Measurements from ENCODE around the gene CFAP46. TPM values are rescaled to one million over a fixed set of nuclear protein-coding genes. Genes with fewer than 3 reads are reported as not detected.
"Not testable (repeated sequence)": the region's sequence is repeated elsewhere in the genome, so short reads cannot be mapped to it uniquely, and the experiment has no call there.

The CFAP46 gene
- total RNA-seq, 1 donor from 2014 or later = 1.6 TPM

- no peak overlapping the region for H3K4me2 ChIP-seq
- Mint-ChIP-seq H3K27me3 (ENCODE audit: insufficient read depth, low read depth) (peaks cover 19% of the 10 kb centered on the region), H3K4me3 (no peak overlapping the region), H3K9me3 (peaks cover 4% of the 10 kb centered on the region), H3K4me1 (peaks cover 20% of the 10 kb centered on the region), H3K27ac (no peak overlapping the region), H3K36me3 (no peaks in the 10 kb centered on the region)
- H3K36me3 ChIP-seq = no peaks in the 10 kb centered on the region
- no peaks in the 10 kb centered on the region for H3K79me2 ChIP-seq (ENCODE audit: low read depth)
- H3F3A ChIP-seq (ENCODE audit: low read depth) = no peaks in the 10 kb centered on the region
- no peak overlapping the region for H3K9ac ChIP-seq
- H3K27ac ChIP-seq = no peak overlapping the region
- no peaks in the 10 kb centered on the region for H3K9me3 ChIP-seq (ENCODE audit: low read depth)
- no peak overlapping the region for H2AFZ ChIP-seq (replicated peaks)
- H4K20me1 ChIP-seq (ENCODE audit: low read depth) = no peaks in the 10 kb centered on the region
- H3K4me1 ChIP-seq = peaks cover 4% of the 10 kb centered on the region
- no peak for TF ChIP-seq EZH2 (IDR thresholded peaks at IDR 0.05)
- TF ChIP-seq EZH2phosphoT487 (IDR thresholded peaks at IDR 0.05) = no peak
- no peak for TF ChIP-seq CTCF (IDR thresholded peaks at IDR 0.05)
- peaks cover 17% of the 10 kb centered on the region for H3K27me3 ChIP-seq
- no peak overlapping the region for H3K4me3 ChIP-seq
- no peak for DNase-seq (ENCODE audit: low spot score)
Measured at GRCh38 chr10:132965411-132966057, 23.2 kb upstream of the CFAP46 start.

GRCh38 chr10:132964707-132965410, 22.5 kb upstream of the CFAP46 start:
- H4K20me1 ChIP-seq (ENCODE audit: low read depth); H2AFZ ChIP-seq (replicated peaks); H3K9me3 ChIP-seq (ENCODE audit: low read depth); H3K4me1 ChIP-seq; H3K9me3 Mint-ChIP-seq; H3K4me2 ChIP-seq; H3K4me3 Mint-ChIP-seq; H3K27ac ChIP-seq; H3K9ac ChIP-seq; H3K4me3 ChIP-seq; H3K36me3 Mint-ChIP-seq; H3K36me3 ChIP-seq; DNase-seq (ENCODE audit: low spot score); H3F3A ChIP-seq (ENCODE audit: low read depth); H3K79me2 ChIP-seq (ENCODE audit: low read depth); H3K27ac Mint-ChIP-seq: not testable (repeated sequence)
- H3K4me1 Mint-ChIP-seq = peaks cover 20% of the 10 kb centered on the region
- H3K27me3 ChIP-seq = peaks cover 17% of the 10 kb centered on the region
- H3K27me3 Mint-ChIP-seq (ENCODE audit: insufficient read depth, low read depth) = peaks cover 19% of the 10 kb centered on the region

GRCh38 chr10:132964231-132964630, 21.9 kb upstream of the CFAP46 start:
- Histone ChIP-seq H3K4me2 (no peak overlapping the region), H3K27ac (no peak overlapping the region), H3K9me3 (ENCODE audit: low read depth) (no peaks in the 10 kb centered on the region), H3F3A (ENCODE audit: low read depth) (no peaks in the 10 kb centered on the region), H4K20me1 (ENCODE audit: low read depth) (no peaks in the 10 kb centered on the region), H3K9ac (no peak overlapping the region), H3K36me3 (no peaks in the 10 kb centered on the region), H3K27me3 (peaks cover 17% of the 10 kb centered on the region), H2AFZ (replicated peaks) (no peak overlapping the region), H3K4me1 (peaks cover 4% of the 10 kb centered on the region), H3K79me2 (ENCODE audit: low read depth) (no peaks in the 10 kb centered on the region), H3K4me3 (no peak overlapping the region)
- no peak for TF ChIP-seq EZH2phosphoT487 (IDR thresholded peaks at IDR 0.05)
- peaks cover 20% of the 10 kb centered on the region for H3K4me1 Mint-ChIP-seq
- DNase-seq (ENCODE audit: low spot score) = no peak
- no peaks in the 10 kb centered on the region for H3K9me3 Mint-ChIP-seq
- no peak overlapping the region for H3K4me3 Mint-ChIP-seq
- no peaks in the 10 kb centered on the region for H3K36me3 Mint-ChIP-seq
- peaks cover 19% of the 10 kb centered on the region for H3K27me3 Mint-ChIP-seq (ENCODE audit: insufficient read depth, low read depth)
- H3K27ac Mint-ChIP-seq = no peak overlapping the region

- no peaks in the 10 kb centered on the region for H3K79me2 ChIP-seq (ENCODE audit: low read depth)
- DNase-seq (ENCODE audit: low spot score) = no peak
- H4K20me1 ChIP-seq (ENCODE audit: low read depth) = no peaks in the 10 kb centered on the region
- H3K27ac Mint-ChIP-seq = no peak overlapping the region
- no peak overlapping the region for H3K4me3 Mint-ChIP-seq
- H3K4me1 Mint-ChIP-seq = peaks cover 21% of the 10 kb centered on the region
- no peak overlapping the region for H3K4me3 ChIP-seq
- no peaks in the 10 kb centered on the region for H3K9me3 Mint-ChIP-seq
- no peaks in the 10 kb centered on the region for H3F3A ChIP-seq (ENCODE audit: low read depth)
- TF ChIP-seq EZH2phosphoT487 (IDR thresholded peaks at IDR 0.05) = no peak
- no peak for TF ChIP-seq EZH2 (IDR thresholded peaks at IDR 0.05)
- no peak for TF ChIP-seq CTCF (IDR thresholded peaks at IDR 0.05)
- no peaks in the 10 kb centered on the region for H3K36me3 Mint-ChIP-seq
- H3K4me1 ChIP-seq = peaks cover 4% of the 10 kb centered on the region
- H2AFZ ChIP-seq (replicated peaks) = no peak overlapping the region
- H3K9ac ChIP-seq = no peak overlapping the region
- H3K4me2 ChIP-seq = no peak overlapping the region
- H3K27me3 Mint-ChIP-seq (ENCODE audit: insufficient read depth, low read depth) = peaks cover 21% of the 10 kb centered on the region
- H3K36me3 ChIP-seq = no peaks in the 10 kb centered on the region
- no peak overlapping the region for H3K27ac ChIP-seq
- H3K9me3 ChIP-seq (ENCODE audit: low read depth) = no peaks in the 10 kb centered on the region
- H3K27me3 ChIP-seq = peaks cover 17% of the 10 kb centered on the region
Measured at GRCh38 chr10:132963430-132963960, 21.1 kb upstream of the CFAP46 start.
